GM12864 (cell line): ENCODE results near the gene GMPR.

ENCODE experiments used
- DNase-seq: peaks from one replicate; pipeline ENCODE4 v3.0.0-alpha.2; 2011; ENCODE audit warnings: low read depth
- H3K4me3 ChIP-seq: 2 replicates; pipeline ENCODE4 v1.5.1; 2011; ENCODE audit warnings: mild to moderate bottlenecking, low read depth, low read length, control low read depth
- TF ChIP-seq, protein P1 (sequence below): IDR thresholded peaks from 2 replicates; pipeline ENCODE4 v1.5.1; 2011; ENCODE audit warnings: low read depth, mild to moderate bottlenecking, moderate library complexity, low read length, control low read depth, inconsistent platforms; ENCODE audit errors: missing control alignments

Gene GMPR

DNA sequence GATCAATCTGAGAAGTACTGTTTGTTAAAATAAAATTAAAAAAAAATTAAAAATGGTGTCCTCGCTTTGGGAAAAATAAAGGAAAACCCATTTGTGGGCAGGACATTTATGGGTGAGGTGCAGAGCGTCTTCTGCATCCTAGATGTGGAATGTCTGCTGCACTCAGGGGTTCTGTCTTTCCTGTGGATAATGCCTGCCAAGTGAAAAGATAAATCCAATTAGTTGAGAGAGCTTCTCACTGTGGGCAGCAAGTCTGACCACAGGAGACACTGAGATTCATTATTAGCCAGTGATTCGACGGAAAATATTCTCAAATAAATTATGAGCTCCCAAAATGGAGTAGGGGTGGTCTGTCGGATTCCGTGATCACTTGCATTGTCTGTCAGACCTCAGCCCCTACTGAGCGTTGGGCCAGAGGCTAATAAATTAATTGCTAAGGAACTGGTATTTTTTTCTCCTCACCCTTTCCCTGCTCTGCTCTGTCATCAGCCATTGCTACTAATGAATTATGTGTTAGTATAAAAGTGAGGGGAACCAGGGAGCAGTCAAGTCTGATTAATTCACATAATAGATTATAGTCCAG is 10.0 kb downstream of the GMPR start:
- H3K4me3 ChIP-seq = no peak overlapping the region
- TF ChIP-seq, protein P1, sequence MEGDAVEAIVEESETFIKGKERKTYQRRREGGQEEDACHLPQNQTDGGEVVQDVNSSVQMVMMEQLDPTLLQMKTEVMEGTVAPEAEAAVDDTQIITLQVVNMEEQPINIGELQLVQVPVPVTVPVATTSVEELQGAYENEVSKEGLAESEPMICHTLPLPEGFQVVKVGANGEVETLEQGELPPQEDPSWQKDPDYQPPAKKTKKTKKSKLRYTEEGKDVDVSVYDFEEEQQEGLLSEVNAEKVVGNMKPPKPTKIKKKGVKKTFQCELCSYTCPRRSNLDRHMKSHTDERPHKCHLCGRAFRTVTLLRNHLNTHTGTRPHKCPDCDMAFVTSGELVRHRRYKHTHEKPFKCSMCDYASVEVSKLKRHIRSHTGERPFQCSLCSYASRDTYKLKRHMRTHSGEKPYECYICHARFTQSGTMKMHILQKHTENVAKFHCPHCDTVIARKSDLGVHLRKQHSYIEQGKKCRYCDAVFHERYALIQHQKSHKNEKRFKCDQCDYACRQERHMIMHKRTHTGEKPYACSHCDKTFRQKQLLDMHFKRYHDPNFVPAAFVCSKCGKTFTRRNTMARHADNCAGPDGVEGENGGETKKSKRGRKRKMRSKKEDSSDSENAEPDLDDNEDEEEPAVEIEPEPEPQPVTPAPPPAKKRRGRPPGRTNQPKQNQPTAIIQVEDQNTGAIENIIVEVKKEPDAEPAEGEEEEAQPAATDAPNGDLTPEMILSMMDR = no peak
- no peak for DNase-seq

DNA sequence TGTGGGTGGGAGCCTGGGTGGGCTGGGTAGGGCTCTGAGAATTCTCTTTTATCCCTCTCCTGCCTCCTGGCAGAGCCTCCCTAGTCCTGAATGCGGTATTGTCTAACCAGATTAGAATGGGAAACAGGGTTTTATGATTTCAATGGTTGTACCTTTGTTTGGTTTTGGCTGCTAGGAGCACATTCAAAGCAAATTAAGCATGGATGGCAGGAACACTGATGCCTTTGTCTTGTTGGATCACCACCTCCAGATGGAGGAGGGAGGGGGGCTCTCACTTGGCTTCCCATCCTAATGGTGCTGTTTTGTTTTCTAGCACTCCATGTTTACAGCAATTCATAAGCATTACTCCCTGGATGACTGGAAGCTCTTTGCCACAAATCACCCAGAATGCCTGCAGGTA is 11.6 kb downstream of the GMPR start:
- no peak overlapping the region for H3K4me3 ChIP-seq
- TF ChIP-seq, protein P1 = no peak
- DNase-seq = no peak

DNA sequence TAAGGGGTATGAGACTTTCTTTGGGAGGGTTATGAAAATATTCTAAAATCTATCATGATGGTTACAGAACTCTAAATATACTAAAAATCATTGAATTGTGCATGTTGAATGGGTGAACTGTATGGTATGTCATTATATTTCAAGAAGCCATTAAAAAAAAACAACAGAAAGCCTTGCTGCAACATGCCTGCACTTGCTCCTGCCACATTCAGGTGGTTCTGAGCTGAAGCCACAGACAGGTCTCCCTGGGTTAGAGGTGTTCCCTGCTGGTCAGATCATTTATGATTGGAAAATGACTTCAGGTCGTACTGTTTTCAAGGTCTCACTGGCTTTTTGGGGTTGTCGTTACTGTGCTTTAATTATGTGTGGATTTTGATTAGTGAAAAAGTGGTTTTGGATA is 13.3 kb downstream of the GMPR start:
- no peak overlapping the region for H3K4me3 ChIP-seq
- TF ChIP-seq, protein P1 = no peak
- no peak for DNase-seq

DNA sequence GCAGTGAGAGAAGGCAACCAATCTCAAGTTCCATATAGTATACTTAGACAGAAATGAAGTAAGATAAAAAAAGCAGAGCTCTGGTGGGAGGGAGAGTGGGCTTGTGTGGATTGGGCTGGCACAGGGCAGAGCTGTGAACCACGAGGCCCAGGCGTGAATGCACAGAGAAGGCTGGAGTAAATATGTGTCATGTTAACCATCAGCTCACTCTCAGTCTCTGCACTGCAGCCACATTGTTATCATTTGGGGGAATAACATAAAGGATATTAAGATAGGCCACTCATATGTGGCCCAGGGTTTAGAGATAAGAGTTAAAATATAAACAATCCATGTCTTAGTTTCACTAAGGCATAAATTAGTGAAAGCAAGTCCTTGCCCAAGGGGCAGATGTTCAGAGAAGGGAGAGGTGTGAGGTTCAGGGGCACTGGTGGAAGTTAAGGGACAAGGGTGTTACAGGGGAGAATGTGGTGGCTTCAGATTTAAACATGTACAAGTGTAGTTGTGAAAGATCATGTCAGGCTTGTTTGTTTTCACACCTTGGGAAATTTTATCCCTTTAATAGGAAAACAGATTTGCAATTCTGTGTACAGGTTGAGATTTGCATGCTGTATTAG is 14.4 kb downstream of the GMPR start:
- no peak for DNase-seq
- TF ChIP-seq, protein P1 = no peak
- no peak overlapping the region for H3K4me3 ChIP-seq

DNA sequence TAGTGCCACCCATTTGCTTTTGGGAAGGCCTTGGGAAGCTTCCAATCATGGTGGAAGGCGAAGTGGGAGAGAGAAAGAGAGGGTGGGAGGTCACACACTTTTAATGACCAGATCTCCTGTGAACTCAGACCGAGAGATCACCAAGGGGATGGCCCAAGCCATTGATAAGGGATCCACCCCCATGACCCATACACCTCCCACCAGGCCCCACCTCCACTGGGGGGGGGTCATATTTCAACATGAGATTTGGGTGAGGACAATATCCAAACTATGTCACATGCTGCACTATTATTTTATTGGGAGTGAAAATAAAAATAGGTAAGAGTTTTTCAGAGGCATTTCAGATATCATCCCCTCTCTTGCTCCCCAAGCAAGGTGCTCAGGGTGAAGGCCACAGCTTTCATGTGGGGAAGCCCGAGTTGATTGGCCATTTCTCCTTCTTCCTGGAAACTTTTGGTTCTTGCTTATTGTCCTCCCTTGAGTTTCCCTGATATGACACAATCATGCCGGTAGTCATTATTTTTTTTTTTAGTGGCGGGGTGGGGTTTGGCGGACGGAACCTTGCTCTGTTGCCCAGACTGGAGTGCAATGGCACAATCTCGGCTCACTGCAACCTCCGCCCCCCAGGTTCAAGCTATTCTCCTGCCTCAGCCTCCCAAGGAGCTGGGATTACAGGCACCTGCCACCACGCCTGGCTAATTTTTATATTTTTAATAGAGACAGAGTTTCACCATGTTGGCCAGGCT is 15.2 kb downstream of the GMPR start:
- DNase-seq = no peak
- no peak overlapping the region for H3K4me3 ChIP-seq
- TF ChIP-seq, protein P1 = no peak

DNA sequence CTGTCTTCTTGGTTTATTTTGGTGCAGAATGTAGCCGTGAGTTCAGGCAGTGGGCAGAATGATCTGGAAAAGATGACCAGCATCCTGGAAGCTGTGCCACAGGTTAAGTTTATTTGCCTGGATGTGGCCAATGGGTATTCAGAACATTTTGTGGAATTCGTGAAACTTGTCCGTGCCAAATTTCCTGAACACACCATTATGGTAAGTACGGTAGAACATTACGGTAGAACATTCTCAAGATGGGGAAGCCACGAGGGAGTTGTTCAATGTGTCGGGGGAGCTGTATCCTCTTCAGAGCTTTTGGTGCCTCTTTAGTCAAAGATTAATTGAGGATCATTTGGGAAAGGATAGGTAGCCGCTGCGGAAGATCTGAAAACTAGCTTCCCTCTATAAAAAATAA is 16.1 kb downstream of the GMPR start:
- TF ChIP-seq, protein P1 = no peak
- no peak for DNase-seq
- H3K4me3 ChIP-seq = no peak overlapping the region
